ENCODE results near the gene PIGC. TPM values are rescaled to one million over a fixed set of nuclear protein-coding genes. Genes with fewer than 3 reads are reported as not detected.

Gene PIGC
- total RNA-seq, 2 donors from 2014 or later, result 24.0 to 24.3 TPM

DNA sequence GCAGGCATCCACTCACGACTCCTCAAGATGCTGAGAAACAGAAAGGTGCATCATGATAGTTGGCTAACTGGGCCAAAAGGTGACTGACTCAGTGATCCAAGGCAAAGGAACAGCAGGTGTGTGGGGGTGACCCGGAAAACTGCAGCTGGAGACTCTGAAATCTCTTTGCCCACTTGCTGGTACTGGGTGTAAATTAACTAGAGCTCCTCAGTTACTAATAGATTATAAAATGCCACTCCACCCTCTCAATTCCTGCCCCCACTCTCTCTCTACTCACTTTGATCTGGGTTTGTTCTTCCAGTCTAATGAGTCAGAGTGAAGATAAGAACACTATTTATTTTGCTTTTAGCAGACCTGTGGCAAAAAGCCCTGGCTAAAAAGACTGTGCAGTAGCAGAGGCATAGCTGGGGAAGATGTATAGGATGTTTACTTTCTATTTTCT is 7.2 kb upstream of the PIGC start:
- H3K27me3 ChIP-seq (ENCODE audit: control insufficient read depth, insufficient read depth, low read length, poor library complexity, severe bottlenecking), result no peaks in the 10 kb centered on the region
- DNase-seq, result no peak
- H3K4me3 ChIP-seq (ENCODE audit: low read length), result no peak overlapping the region
- no peaks in the 10 kb centered on the region for H3K9me3 ChIP-seq (ENCODE audit: control insufficient read depth, low read length)
- peaks cover 3% of the 10 kb centered on the region for H3K27me3 Mint-ChIP-seq (ENCODE audit: insufficient read depth)
- no peaks in the 10 kb centered on the region for H3K9me3 Mint-ChIP-seq
- no peaks in the 10 kb centered on the region for H3K36me3 ChIP-seq (ENCODE audit: control insufficient read depth, insufficient read depth, low read length)
- H3K4me1 ChIP-seq (ENCODE audit: control insufficient read depth, insufficient read depth, low read length), result peaks cover 5% of the 10 kb centered on the region
- H3K9ac ChIP-seq (ENCODE audit: extremely low read depth, low read length, poor library complexity, severe bottlenecking), result no peak overlapping the region
- peaks cover 4% of the 10 kb centered on the region for H3K4me1 Mint-ChIP-seq
- WGBS, 2 experiments (ENCODE audit: insufficient coverage in 1 of 2, insufficient read length in 1 of 2), result 80% methylated on average over 2 of the region's 2 CpGs; no CpG with 5 or more reads in 1 of the 2 experiments
- no peak overlapping the region for H3K27ac Mint-ChIP-seq
- H3K4me3 Mint-ChIP-seq, result no peak overlapping the region
- H3K36me3 Mint-ChIP-seq (ENCODE audit: low read depth), result no peaks in the 10 kb centered on the region
- TF ChIP-seq, protein P1, sequence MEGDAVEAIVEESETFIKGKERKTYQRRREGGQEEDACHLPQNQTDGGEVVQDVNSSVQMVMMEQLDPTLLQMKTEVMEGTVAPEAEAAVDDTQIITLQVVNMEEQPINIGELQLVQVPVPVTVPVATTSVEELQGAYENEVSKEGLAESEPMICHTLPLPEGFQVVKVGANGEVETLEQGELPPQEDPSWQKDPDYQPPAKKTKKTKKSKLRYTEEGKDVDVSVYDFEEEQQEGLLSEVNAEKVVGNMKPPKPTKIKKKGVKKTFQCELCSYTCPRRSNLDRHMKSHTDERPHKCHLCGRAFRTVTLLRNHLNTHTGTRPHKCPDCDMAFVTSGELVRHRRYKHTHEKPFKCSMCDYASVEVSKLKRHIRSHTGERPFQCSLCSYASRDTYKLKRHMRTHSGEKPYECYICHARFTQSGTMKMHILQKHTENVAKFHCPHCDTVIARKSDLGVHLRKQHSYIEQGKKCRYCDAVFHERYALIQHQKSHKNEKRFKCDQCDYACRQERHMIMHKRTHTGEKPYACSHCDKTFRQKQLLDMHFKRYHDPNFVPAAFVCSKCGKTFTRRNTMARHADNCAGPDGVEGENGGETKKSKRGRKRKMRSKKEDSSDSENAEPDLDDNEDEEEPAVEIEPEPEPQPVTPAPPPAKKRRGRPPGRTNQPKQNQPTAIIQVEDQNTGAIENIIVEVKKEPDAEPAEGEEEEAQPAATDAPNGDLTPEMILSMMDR (conservative IDR thresholded peaks at IDR 0.05), result no peak
- no peak overlapping the region for H3K27ac ChIP-seq (ENCODE audit: low read depth, low read length)

DNA sequence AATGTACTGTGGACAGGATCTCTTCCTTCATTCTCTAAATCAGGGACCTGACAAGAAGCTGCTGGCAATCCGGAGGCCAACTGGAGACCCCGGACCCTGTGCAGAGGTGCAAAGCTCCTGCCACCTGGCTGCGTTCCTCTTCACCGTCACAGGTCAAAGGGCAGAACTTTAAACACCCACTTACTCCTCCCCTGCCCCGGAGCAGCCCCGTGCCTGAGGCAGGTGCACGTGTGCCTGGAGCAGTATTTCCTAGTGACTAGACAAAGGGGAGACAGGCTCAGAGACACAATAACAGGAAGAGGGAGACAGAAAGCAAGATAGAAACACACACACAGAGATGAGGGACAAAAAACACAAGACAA is 6.6 kb upstream of the PIGC start:
- no peak overlapping the region for H3K27ac Mint-ChIP-seq

DNA sequence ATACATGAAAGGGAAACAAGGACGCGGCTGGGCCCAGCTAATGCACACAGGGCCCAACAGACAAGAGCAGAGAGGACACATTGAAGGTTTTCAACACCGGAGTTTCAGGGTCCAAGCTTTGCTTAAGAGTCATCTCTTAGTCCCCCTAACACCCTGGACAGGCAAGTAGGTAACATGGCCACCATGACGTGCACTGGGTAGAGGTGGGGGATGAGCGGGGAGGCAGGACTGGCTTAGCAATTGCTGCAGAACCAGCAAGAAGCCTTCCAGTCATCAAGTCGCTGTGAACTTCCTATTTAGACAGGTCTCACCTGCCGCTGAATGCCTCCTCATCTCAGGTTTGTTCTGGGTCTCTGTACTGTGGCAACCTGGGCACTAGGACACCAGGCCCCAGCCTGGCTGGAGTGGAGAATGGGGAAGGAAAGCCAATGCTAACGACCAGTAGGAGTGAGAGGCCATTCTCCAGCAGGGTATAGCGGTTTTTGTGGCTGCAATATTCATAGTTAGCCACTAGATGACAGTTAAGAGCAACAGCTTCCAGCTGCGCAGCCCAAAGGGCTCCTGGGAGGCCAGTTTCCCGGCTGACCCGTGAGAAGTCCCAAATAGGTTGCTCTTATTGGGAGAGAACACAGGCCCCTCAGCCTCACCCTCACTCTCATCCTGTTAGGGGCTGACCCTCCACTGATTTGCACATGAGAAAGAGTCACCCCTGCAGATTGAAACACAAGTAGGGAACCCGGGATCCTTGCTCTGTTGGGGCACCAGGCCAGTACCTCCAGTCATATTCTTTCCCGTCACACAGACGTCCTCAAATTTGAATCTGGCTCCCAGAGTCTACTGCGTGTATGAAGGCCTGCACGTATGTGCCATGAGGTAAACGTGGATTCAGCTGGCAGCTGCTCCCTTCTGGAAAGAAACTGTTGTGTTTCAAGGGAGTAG is 6.0 kb upstream of the PIGC start:
- TF ChIP-seq, protein P1 (conservative IDR thresholded peaks at IDR 0.05), result peak; percentile 91
- Histone ChIP-seq H3K4me3 (ENCODE audit: low read length) (no peak overlapping the region), H3K27me3 (ENCODE audit: control insufficient read depth, insufficient read depth, low read length, poor library complexity, severe bottlenecking) (no peaks in the 10 kb centered on the region), H3K9me3 (ENCODE audit: control insufficient read depth, low read length) (no peaks in the 10 kb centered on the region), H3K36me3 (ENCODE audit: control insufficient read depth, insufficient read depth, low read length) (no peaks in the 10 kb centered on the region), H3K27ac (ENCODE audit: low read depth, low read length) (no peak overlapping the region), H3K9ac (ENCODE audit: extremely low read depth, low read length, poor library complexity, severe bottlenecking) (no peak overlapping the region), H3K4me1 (ENCODE audit: control insufficient read depth, insufficient read depth, low read length) (peaks cover 5% of the 10 kb centered on the region)
- no peaks in the 10 kb centered on the region for H3K9me3 Mint-ChIP-seq
- DNase-seq, result peak; percentile 87
- WGBS, 2 experiments (ENCODE audit: insufficient coverage in 1 of 2, insufficient read length in 1 of 2), result 67 to 69% methylated on average over 10 to 18 of the region's 18 CpGs
- no peaks in the 10 kb centered on the region for H3K36me3 Mint-ChIP-seq (ENCODE audit: low read depth)
- peaks cover 3% of the 10 kb centered on the region for H3K27me3 Mint-ChIP-seq (ENCODE audit: insufficient read depth)
- peaks cover 4% of the 10 kb centered on the region for H3K4me1 Mint-ChIP-seq
- no peak overlapping the region for H3K27ac Mint-ChIP-seq
- H3K4me3 Mint-ChIP-seq, result no peak overlapping the region

More for the DNA sequence above, 6.6 kb upstream of the PIGC start:
- Mint-ChIP-seq H3K9me3 (no peaks in the 10 kb centered on the region), H3K36me3 (ENCODE audit: low read depth) (no peaks in the 10 kb centered on the region), H3K27me3 (ENCODE audit: insufficient read depth) (peaks cover 3% of the 10 kb centered on the region), H3K4me1 (peaks cover 4% of the 10 kb centered on the region), H3K4me3 (no peak overlapping the region)
- Histone ChIP-seq H3K4me3 (ENCODE audit: low read length) (no peak overlapping the region), H3K4me1 (ENCODE audit: control insufficient read depth, insufficient read depth, low read length) (peaks cover 5% of the 10 kb centered on the region), H3K36me3 (ENCODE audit: control insufficient read depth, insufficient read depth, low read length) (no peaks in the 10 kb centered on the region), H3K9me3 (ENCODE audit: control insufficient read depth, low read length) (no peaks in the 10 kb centered on the region), H3K27me3 (ENCODE audit: control insufficient read depth, insufficient read depth, low read length, poor library complexity, severe bottlenecking) (no peaks in the 10 kb centered on the region), H3K9ac (ENCODE audit: extremely low read depth, low read length, poor library complexity, severe bottlenecking) (no peak overlapping the region), H3K27ac (ENCODE audit: low read depth, low read length) (no peak overlapping the region)
- DNase-seq, result no peak
- WGBS, 2 experiments (ENCODE audit: insufficient coverage in 1 of 2, insufficient read length in 1 of 2), result 96 to 100% methylated on average over 4 to 7 of the region's 7 CpGs
- TF ChIP-seq, protein P1 (conservative IDR thresholded peaks at IDR 0.05), result no peak
